B cell (primary cell): ENCODE measurements around the gene PXN. TPM values are rescaled to one million over a fixed set of nuclear protein-coding genes. Genes with fewer than 3 reads are reported as not detected.

Experiments
- ATAC-seq: fragments of 200-7000 bp; cut with Tn5 transposase; one replicate; pipeline ENCODE4 v1.10.0; 2021; ENCODE audit warnings: low read depth, mild to moderate bottlenecking, moderate number of reproducible peaks, moderate library complexity
- CTCF ChIA-PET: fragments of 350-600 bp; sonication (Branson Sonifier 250); formaldehyde crosslinking; loops from one replicate; lab custom pipeline; 2021; ENCODE audit warnings: antibody characterized with exemption, inconsistent platforms; lab: Charles Lee
- POLR2A ChIA-PET: fragments of 350-600 bp; sonication (Branson Sonifier 250); formaldehyde crosslinking; loops from one replicate; lab custom pipeline; 2021; ENCODE audit warnings: antibody characterized with exemption; lab: Charles Lee
- DNase-seq: peaks from one replicate; pipeline ENCODE4 v3.0.0; 2013
- H2AFZ ChIP-seq: 2 replicates; pipeline ENCODE4 v1.6.1; 2012; ENCODE audit warnings: mild to moderate bottlenecking, low read depth, low read length; ENCODE audit not compliant: insufficient read depth, poor library complexity, severe bottlenecking
- H3K27ac ChIP-seq, 2 donors: 1 replicate in 1 of 2; 2 replicates in 1 of 2; pipeline ENCODE4 v1.5.1; 2012 to 2013; ENCODE audit warnings: low read length in 2 of 2, mild to moderate bottlenecking in 2 of 2, moderate library complexity in 1 of 2
- H3K27me3 ChIP-seq, 4 experiments: fragments of 200-600 bp in 1 of 4; sonication (generic) in 1 of 4; replicated peaks in 1 of 4; 1 replicate in 2 of 4; 2 replicates in 2 of 4; pipeline versions ENCODE4 v1.6.1 to v1.7.0; 2013 to 2016; ENCODE audit warnings: low read length in 3 of 4, mild to moderate bottlenecking in 2 of 4, mixed read lengths in 1 of 4, moderate library complexity in 1 of 4; ENCODE audit not compliant: insufficient read depth in 4 of 4, control insufficient read depth in 3 of 4; ENCODE audit errors: control extremely low read depth in 1 of 4
- H3K36me3 ChIP-seq, 2 experiments: replicated peaks in 1 of 2; 1 replicate in 1 of 2; 2 replicates in 1 of 2; pipeline versions ENCODE4 v1.6.1 to v1.7.1; 2013; ENCODE audit warnings: low read length in 1 of 2; ENCODE audit not compliant: insufficient read depth in 2 of 2, control insufficient read depth in 1 of 2; ENCODE audit errors: control extremely low read depth in 1 of 2, extremely low read depth in 1 of 2
- H3K4me1 ChIP-seq, 2 donors: fragments of 200-600 bp in 1 of 2; sonication (generic) in 1 of 2; 1 replicate in 1 of 2; 2 replicates in 1 of 2; pipeline versions ENCODE4 v1.5.1 to v1.6.1; 2013 to 2017; ENCODE audit warnings: low read length in 2 of 2; ENCODE audit not compliant: control insufficient read depth in 2 of 2, insufficient read depth in 2 of 2
- H3K4me2 ChIP-seq: replicated peaks from 2 replicates; pipeline ENCODE3; 2012; ENCODE audit warnings: mild to moderate bottlenecking, low read depth, low read length; ENCODE audit not compliant: poor library complexity, severe bottlenecking
- H3K4me3 ChIP-seq, 5 experiments: fragments of 200-600 bp in 1 of 5; sonication (generic) in 1 of 5; 1 replicate in 3 of 5; 2 replicates in 2 of 5; pipeline versions ENCODE4 v1.5.1 to v1.7.0; 2011 to 2016; ENCODE audit warnings: low read length in 4 of 5, mild to moderate bottlenecking in 4 of 5, low read depth in 2 of 5, control low read depth in 1 of 5, moderate library complexity in 1 of 5; ENCODE audit not compliant: insufficient read depth in 1 of 5; ENCODE audit errors: control extremely low read depth in 1 of 5, extremely low read depth in 1 of 5
- H3K79me2 ChIP-seq: fragments of 200-600 bp; sonication (generic); one replicate; pipeline ENCODE4 v1.6.0; 2016; ENCODE audit warnings: low read length; ENCODE audit not compliant: control insufficient read depth, insufficient read depth
- H3K9ac ChIP-seq: fragments of 200-600 bp; sonication (generic); 2 replicates; pipeline ENCODE4 v1.6.1; 2017; ENCODE audit warnings: mild to moderate bottlenecking, low read length, moderate library complexity
- H3K9me3 ChIP-seq, 3 donors: one replicate each; pipeline versions ENCODE4 v1.6.1 to v1.7.1; 2013; ENCODE audit warnings: low read length in 2 of 3; ENCODE audit not compliant: control insufficient read depth in 2 of 3, insufficient read depth in 1 of 3; ENCODE audit errors: control extremely low read depth in 1 of 3
- H4K20me1 ChIP-seq: 2 replicates; pipeline ENCODE4 v1.6.0; 2012; ENCODE audit warnings: mild to moderate bottlenecking, low read length; ENCODE audit not compliant: insufficient read depth, control insufficient read depth, poor library complexity, severe bottlenecking
- H3K27ac Mint-ChIP-seq: one replicate; pipeline ENCODE4 v1.8.0; 2021; ENCODE audit warnings: mixed read lengths
- H3K27me3 Mint-ChIP-seq: one replicate; pipeline ENCODE4 v1.8.0; 2021; ENCODE audit warnings: mixed read lengths
- H3K4me1 Mint-ChIP-seq: one replicate; pipeline ENCODE4 v1.8.0; 2021; ENCODE audit warnings: mixed read lengths
- H3K4me3 Mint-ChIP-seq: one replicate; pipeline ENCODE4 v1.8.0; 2021; ENCODE audit warnings: mixed read lengths
- H3K9me3 Mint-ChIP-seq: one replicate; pipeline ENCODE4 v1.8.0; 2022; ENCODE audit warnings: mixed read lengths; ENCODE audit not compliant: insufficient read depth
- EZH2 ChIP-seq: IDR thresholded peaks from 2 replicates; pipeline ENCODE4 v1.6.1; 2012; ENCODE audit warnings: borderline replicate concordance, low read depth, mild to moderate bottlenecking, moderate library complexity, low read length; ENCODE audit not compliant: insufficient read depth, poor library complexity, severe bottlenecking
- WGBS: methylation state at CpG from one replicate; pipeline ENCODE4 v1.1.5; 2013; ENCODE audit warnings: missing lambda C conversion rate; ENCODE audit not compliant: insufficient coverage; 5-methylcytosine and 5-hydroxymethylcytosine counted together
- intact Hi-C: fragments of 100-400 bp; cut with micrococcal nuclease; formaldehyde crosslinking; loops from one replicate; pipeline ENCODE4 v1.10.0; 2022
- polyA plus RNA-seq: library from polyadenylated mRNA; depleted of rRNA; stranded (reverse); fragments of >200 nt; gene quantifications from 2 replicates; pipeline ENCODE4 v1.2.3, GENCODE V29; 2012
- total RNA-seq, 2 donors: library from RNA; stranded (reverse); fragments of 120-200 nt in 1 of 2; gene quantifications; 1 replicate in 1 of 2; 2 replicates in 1 of 2; pipeline versions ENCODE4 v1.2.3 to v1.2.4, GENCODE V29; 2013 to 2022
- TF ChIP-seq, protein P1 (sequence below): fragments of 200-600 bp; IDR thresholded peaks from one replicate; pipeline ENCODE4 v1.8.0; 2022; ENCODE audit warnings: antibody characterized with exemption, mild to moderate bottlenecking

PXN gene
- total and polyA plus RNA-seq, 2 donors (not counting 1 experiment from before 2014, with no cell fraction given) = 2.0 to 3.1 TPM

DNA sequence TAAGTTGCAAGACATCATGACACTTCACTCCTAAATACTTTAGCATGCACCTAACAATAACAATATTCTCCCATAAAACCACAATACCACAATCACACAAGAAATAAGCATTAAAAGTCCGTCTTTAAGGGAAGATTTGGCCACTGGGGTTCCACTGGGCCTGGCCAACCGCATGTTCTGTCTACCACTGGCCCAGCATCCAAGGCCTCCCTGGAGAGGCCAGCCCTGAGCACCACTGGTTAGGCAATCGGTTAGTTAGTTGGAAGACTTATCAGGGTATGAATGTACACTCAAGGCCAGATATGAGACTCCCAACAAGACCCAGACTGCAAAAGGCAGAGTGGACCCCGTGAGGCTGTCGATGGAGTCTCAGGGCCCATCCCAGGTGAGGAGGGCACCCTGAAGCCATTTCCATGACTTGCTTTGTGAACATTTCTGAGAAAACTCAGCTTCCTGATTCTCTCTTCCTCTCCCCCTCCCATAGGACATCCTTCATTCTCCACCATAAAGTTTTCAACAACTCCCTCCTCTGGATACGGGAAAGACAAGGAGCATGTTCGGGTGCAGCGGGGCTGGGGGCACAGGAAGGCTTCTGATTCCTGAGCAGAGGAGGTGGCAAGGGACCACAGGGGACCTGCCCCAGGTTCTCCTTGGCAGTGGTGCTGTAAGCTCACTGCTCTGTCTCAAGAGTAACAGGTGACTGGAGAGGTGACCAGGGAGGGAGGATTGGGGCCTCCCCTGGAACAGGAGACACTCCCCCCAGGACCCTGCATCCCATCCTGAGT lies 5.9 kb downstream of the PXN start:
- H3K4me1 Mint-ChIP-seq = peaks cover 18% of the 10 kb centered on the region
- H3K79me2 ChIP-seq = no peaks in the 10 kb centered on the region

More for the DNA sequence above, 5.9 kb downstream of the PXN start:
- Histone ChIP-seq H3K9ac (no peak overlapping the region), H3K27me3 (peaks cover 0 to 76% (median 34%) of the 10 kb centered on the region in 4 experiments), H4K20me1 (peaks cover 5% of the 10 kb centered on the region), H3K9me3 (no peaks in the 10 kb centered on the region), H3K36me3 (no peaks in the 10 kb centered on the region), H2AFZ (no peak overlapping the region), H3K27ac (no peak overlapping the region), H3K4me1 (peaks cover 21 to 28% of the 10 kb centered on the region in 2 donors), H3K4me2 (no peak overlapping the region), H3K4me3 (no peak overlapping the region)
- 99% methylated on average over 8 of the region's 8 CpGs for WGBS
- Mint-ChIP-seq H3K9me3 (no peaks in the 10 kb centered on the region), H3K4me3 (no peak overlapping the region), H3K27ac (no peak overlapping the region), H3K27me3 (peaks cover 52% of the 10 kb centered on the region)
- intact Hi-C loops = no loop called here
- ChIA-PET POLR2A (interaction anchor here (0.7 kb wide), 1 partner anchor 13 kb away, joined by 3 read pairs; no protein-coding TSS in a partner anchor), CTCF (interaction anchor here (11.9 kb wide), 1 partner anchor 32 kb away, joined by 313 read pairs; no protein-coding TSS in a partner anchor)
- no peak for TF ChIP-seq EZH2
- TF ChIP-seq, protein P1, sequence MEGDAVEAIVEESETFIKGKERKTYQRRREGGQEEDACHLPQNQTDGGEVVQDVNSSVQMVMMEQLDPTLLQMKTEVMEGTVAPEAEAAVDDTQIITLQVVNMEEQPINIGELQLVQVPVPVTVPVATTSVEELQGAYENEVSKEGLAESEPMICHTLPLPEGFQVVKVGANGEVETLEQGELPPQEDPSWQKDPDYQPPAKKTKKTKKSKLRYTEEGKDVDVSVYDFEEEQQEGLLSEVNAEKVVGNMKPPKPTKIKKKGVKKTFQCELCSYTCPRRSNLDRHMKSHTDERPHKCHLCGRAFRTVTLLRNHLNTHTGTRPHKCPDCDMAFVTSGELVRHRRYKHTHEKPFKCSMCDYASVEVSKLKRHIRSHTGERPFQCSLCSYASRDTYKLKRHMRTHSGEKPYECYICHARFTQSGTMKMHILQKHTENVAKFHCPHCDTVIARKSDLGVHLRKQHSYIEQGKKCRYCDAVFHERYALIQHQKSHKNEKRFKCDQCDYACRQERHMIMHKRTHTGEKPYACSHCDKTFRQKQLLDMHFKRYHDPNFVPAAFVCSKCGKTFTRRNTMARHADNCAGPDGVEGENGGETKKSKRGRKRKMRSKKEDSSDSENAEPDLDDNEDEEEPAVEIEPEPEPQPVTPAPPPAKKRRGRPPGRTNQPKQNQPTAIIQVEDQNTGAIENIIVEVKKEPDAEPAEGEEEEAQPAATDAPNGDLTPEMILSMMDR = no peak
- ATAC-seq (no peak), DNase-seq (no peak)
